ENCODE results near the gene DCTN3.

- TF ChIP-seq RAD21 (IDR thresholded peaks at IDR 0.05; ENCODE audit: low read depth) (no peak), TCF12 (IDR thresholded peaks at IDR 0.05; ENCODE audit: low read depth) (no peak), MAX (IDR thresholded peaks at IDR 0.05) (no peak), REST (IDR thresholded peaks at IDR 0.05; ENCODE audit: low read depth) (no peak), TAF1 (IDR thresholded peaks at IDR 0.05; ENCODE audit: low read depth) (no peak), ZBTB7A (IDR thresholded peaks at IDR 0.05; ENCODE audit: low read depth) (no peak), CEBPB (IDR thresholded peaks at IDR 0.05) (no peak), EP300 (IDR thresholded peaks at IDR 0.05; ENCODE audit: borderline replicate concordance) (no peak), FOXM1 (IDR thresholded peaks at IDR 0.05; ENCODE audit: borderline replicate concordance, low read depth) (no peak), YY1 (IDR thresholded peaks at IDR 0.05; ENCODE audit: low read depth) (no peak)
Measured at GRCh38 chr9:34658461-34658860, 38.2 kb upstream of the DCTN3 start.

All from Ishikawa (cell line).